Psoas muscle (tissue), 8 donors: Measurements from ENCODE around the gene LINS1. TPM values are rescaled to one million over a fixed set of nuclear protein-coding genes. Genes with fewer than 3 reads are reported as not detected.

Source experiments
- ATAC-seq, 4 donors: fragments of 200-7000 bp; cut with Tn5 transposase; one replicate each; pipeline ENCODE4 v1.9.1; 2020; ENCODE audit warnings: moderate library complexity in 3 of 4, mild to moderate bottlenecking in 2 of 4
- DNase-seq, 2 donors: peaks; one replicate each; pipeline ENCODE4 v3.0.0-alpha.2; 2020
- H3K27ac ChIP-seq: fragments of 200-600 bp; one replicate; pipeline ENCODE4 v1.8.0; 2022
- H3K27me3 ChIP-seq, 3 donors: fragments of 200-600 bp in 1 of 3; one replicate each; pipeline versions ENCODE4 v1.6.1 to v1.8.0; 2013 to 2022; ENCODE audit warnings: low read length in 2 of 3, mild to moderate bottlenecking in 2 of 3, moderate library complexity in 1 of 3; ENCODE audit not compliant: insufficient read depth in 3 of 3
- H3K36me3 ChIP-seq, 2 donors: fragments of 200-600 bp in 1 of 2; one replicate each; pipeline versions ENCODE4 v1.6.1 to v1.8.0; 2013 to 2022; ENCODE audit warnings: low read depth in 1 of 2, mild to moderate bottlenecking in 1 of 2, moderate library complexity in 1 of 2; ENCODE audit not compliant: insufficient read depth in 1 of 2
- H3K4me1 ChIP-seq: fragments of 200-600 bp; one replicate; pipeline ENCODE4 v1.8.0; 2022
- H3K4me3 ChIP-seq: fragments of 200-600 bp; one replicate; pipeline ENCODE4 v1.8.0; 2022; ENCODE audit warnings: mild to moderate bottlenecking
- H3K9me3 ChIP-seq: fragments of 200-600 bp; one replicate; pipeline ENCODE4 v1.8.0; 2022
- WGBS, 3 donors: extraction: QIAGEN DNeasy Blood & Tissue Kit; methylation state at CpG; one replicate each; pipeline versions ENCODE4 v1.1.6 to v1.1.7; 2013; 5-methylcytosine and 5-hydroxymethylcytosine counted together
- intact Hi-C, 2 donors: fragments of 100-400 bp; cut with DNase I; formaldehyde crosslinking; loops; one replicate each; pipeline versions ENCODE4 v1.11.0 to v1.14.2; 2022
- polyA plus RNA-seq, 3 donors: library from polyadenylated mRNA; stranded (reverse); fragments of 200-250 nt; gene quantifications; one replicate each; pipeline ENCODE4 v1.2.3, GENCODE V29; 2013
- total RNA-seq, 4 donors: library from RNA; stranded (reverse); fragmentation: NEBNext Ultra II Directional in 2 of 4; extraction: Animal tissue kit (Norgen Biotek cat#: 25700) in 2 of 4; gene quantifications; one replicate each; pipeline versions ENCODE4 v1.2.1 to v1.2.4, GENCODE V29; 2021 to 2023
- TF ChIP-seq, protein P1 (sequence below): fragments of 200-600 bp; IDR thresholded peaks from one replicate; pipeline ENCODE4 v1.8.0; 2022; ENCODE audit warnings: antibody characterized with exemption
- donor health status: healthy with polysubstance abuse.
- donor health status: DM: no; HTN: no; CAD: no; lungs with moderate emphysema.
- donor health status: Bipolar disorder and iron deficiency.
- donor health status: healthy.
- donor health status: DM: yes; HTN: yes; CAD: no.
- donor health status: DM: no; HTN: no; CAD: no.
- donor health status: DM: no; HTN: no; CAD: no.
- donor health status: DM: yes; HTN: yes; CAD: no.

LINS1 gene
- total and polyA plus RNA-seq, 7 donors: 4.3 to 15.1 (median 8.3) TPM

DNA sequence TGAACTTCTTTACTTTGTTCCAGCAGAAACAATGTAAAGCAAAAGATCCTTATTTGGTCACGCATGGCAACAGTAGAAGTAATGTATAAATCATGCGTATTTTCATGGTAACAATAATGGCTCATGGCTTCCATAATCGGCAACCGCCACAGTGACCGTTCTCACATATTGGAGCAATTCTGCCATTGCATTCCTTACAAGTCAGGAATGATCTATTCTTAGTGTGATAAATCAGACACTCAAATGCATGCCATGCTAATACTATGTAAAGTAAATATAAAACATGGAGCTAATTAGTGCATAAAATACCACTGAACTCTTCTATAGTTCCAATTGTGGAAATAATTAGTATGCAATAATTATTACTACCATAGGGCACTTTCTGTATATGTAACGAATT is 59.7 kb downstream of the LINS1 start:
- no peak overlapping the region for H3K27ac ChIP-seq
- intact Hi-C loops: no loop called here
- no peaks in the 10 kb centered on the region for H3K4me1 ChIP-seq
- ATAC-seq (peak in 2 of 4 donors; percentile 54 to 69), DNase-seq (no peak)
- no peaks in the 10 kb centered on the region for H3K9me3 ChIP-seq
- TF ChIP-seq, protein P1, sequence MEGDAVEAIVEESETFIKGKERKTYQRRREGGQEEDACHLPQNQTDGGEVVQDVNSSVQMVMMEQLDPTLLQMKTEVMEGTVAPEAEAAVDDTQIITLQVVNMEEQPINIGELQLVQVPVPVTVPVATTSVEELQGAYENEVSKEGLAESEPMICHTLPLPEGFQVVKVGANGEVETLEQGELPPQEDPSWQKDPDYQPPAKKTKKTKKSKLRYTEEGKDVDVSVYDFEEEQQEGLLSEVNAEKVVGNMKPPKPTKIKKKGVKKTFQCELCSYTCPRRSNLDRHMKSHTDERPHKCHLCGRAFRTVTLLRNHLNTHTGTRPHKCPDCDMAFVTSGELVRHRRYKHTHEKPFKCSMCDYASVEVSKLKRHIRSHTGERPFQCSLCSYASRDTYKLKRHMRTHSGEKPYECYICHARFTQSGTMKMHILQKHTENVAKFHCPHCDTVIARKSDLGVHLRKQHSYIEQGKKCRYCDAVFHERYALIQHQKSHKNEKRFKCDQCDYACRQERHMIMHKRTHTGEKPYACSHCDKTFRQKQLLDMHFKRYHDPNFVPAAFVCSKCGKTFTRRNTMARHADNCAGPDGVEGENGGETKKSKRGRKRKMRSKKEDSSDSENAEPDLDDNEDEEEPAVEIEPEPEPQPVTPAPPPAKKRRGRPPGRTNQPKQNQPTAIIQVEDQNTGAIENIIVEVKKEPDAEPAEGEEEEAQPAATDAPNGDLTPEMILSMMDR: no peak
- peaks cover 0 to 17% (median 0%) of the 10 kb centered on the region in 3 donors for H3K27me3 ChIP-seq
- WGBS, 3 donors: 42 to 57% (median 47%) methylated on average over 6 of the region's 6 CpGs
- no peaks in the 10 kb centered on the region for H3K36me3 ChIP-seq
- no peak overlapping the region for H3K4me3 ChIP-seq

DNA sequence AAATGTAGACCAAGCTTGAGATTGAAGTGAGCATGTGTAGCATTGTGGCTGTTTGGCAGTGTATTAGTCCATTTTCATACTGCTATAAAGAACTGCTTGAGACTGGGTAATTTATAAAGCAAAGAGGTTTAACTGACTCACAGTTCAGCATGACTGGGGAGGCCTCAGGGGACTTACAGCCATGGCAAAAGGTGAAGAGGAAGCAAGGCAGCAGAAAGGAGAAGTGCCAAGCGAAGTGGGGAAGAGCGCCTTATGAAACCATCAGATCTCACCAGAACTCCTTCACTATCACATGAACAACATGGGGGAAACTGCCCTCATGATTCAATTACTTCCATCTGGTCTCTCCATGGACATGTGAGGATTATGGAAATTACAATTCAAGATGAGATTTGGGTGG is 64.7 kb downstream of the LINS1 start:
- no peak for DNase-seq
- H3K4me1 ChIP-seq: no peaks in the 10 kb centered on the region
- H3K4me3 ChIP-seq: no peak overlapping the region
- H3K27me3 ChIP-seq: peaks cover 0 to 4% (median 0%) of the 10 kb centered on the region in 3 donors
- no peak for ATAC-seq
- no peak overlapping the region for H3K27ac ChIP-seq
- H3K36me3 ChIP-seq: no peaks in the 10 kb centered on the region
- no peaks in the 10 kb centered on the region for H3K9me3 ChIP-seq
- intact Hi-C loops: no loop called here
- TF ChIP-seq, protein P1: no peak
- WGBS, 3 donors: 65 to 71% (median 70%) methylated on average over 2 of the region's 2 CpGs

DNA sequence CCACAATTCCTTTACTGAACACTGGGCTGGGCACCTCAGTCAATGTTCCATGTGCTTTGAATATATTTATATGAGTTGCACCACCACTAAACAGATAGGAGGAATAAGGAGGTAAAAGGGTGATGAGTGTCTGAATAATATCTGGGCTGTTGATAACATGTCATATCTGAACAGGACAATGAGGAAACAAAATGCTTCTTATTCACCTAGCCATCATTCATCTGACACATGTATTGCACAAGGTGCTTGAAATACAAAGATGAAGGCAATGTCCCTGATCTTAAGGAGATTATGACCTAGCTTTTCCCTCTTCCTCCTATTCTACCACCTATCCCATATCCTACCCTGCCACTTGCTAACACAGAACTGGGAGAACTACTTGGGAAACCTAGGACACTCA is 65.3 kb downstream of the LINS1 start:
- no peak for DNase-seq
- TF ChIP-seq, protein P1: no peak
- Histone ChIP-seq H3K4me1 (peaks cover 3% of the 10 kb centered on the region), H3K9me3 (no peaks in the 10 kb centered on the region), H3K36me3 (no peaks in the 10 kb centered on the region), H3K27me3 (peaks cover 0 to 4% (median 0%) of the 10 kb centered on the region in 3 donors), H3K4me3 (no peak overlapping the region), H3K27ac (no peak overlapping the region)
- intact Hi-C loops: no loop called here
- ATAC-seq: no peak

DNA sequence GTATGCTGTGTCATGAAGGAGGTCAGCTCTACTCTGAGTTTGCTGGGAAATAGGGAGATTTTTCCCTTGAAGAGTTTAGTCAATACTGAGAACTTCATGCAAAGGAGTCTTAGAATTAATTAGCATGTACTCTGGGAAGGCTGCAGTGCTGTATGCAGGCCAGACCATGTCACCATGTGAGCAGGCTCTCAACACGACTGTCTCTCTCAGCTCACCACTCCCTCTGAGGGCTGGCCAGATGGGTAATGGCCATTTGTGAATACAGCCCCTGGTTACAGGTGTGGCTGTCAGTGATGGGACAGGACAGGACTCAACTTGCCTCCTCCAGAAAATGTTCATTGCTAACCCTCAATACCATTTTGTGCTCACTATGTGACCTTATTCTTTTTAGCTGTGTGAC is 68.1 kb downstream of the LINS1 start:
- H3K36me3 ChIP-seq: no peaks in the 10 kb centered on the region
- whole genome bisulfite sequencing, 3 donors: 33 to 52% (median 48%) methylated on average over 1 of the region's 1 CpG
- TF ChIP-seq, protein P1: no peak
- ATAC-seq: no peak
- intact Hi-C loops: no loop called here
- peaks cover 3% of the 10 kb centered on the region for H3K4me1 ChIP-seq
- H3K27ac ChIP-seq: no peak overlapping the region
- no peak overlapping the region for H3K4me3 ChIP-seq
- no peaks in the 10 kb centered on the region for H3K9me3 ChIP-seq
- no peak for DNase-seq
- H3K27me3 ChIP-seq: peaks cover 0 to 4% (median 0%) of the 10 kb centered on the region in 3 donors

DNA sequence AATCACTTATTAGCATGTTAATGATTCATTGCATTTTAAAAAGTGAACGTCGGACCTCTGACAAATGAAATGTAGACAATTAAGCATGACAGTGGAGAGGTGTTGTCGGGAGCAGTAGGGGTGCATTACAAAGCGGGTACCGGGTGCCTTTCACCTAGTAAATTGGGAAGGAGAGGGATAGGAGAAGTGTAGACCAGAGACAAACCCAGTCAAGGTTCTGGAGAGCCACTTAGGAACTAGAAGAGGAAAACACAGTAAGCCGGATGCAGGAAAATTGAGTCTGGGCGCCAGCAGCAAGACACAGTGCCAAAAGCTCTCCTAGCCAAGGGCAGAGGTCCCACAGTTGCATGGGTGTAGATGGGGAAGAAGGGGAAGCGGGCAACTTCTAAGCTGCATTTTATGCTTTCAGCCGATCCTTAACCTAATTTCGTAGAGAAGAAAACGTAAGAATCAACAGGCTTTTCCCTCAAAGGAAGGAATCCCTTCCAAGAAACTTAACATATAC is 70.1 kb downstream of the LINS1 start:
- 35 to 43% (median 39%) methylated on average over 11 of the region's 11 CpGs for WGBS, 3 donors
- no peak for DNase-seq
- Histone ChIP-seq H3K27me3 (peaks cover 0 to 4% (median 0%) of the 10 kb centered on the region in 3 donors), H3K4me1 (peaks cover 3% of the 10 kb centered on the region), H3K4me3 (no peak overlapping the region), H3K27ac (no peak overlapping the region), H3K9me3 (no peaks in the 10 kb centered on the region), H3K36me3 (no peaks in the 10 kb centered on the region)
- intact Hi-C loops: no loop called here
- TF ChIP-seq, protein P1: no peak
- no peak for ATAC-seq
